ENCODE results near the gene PUM1. TPM values are rescaled to one million over a fixed set of nuclear protein-coding genes. Genes with fewer than 3 reads are reported as not detected.

Gene PUM1
- total and polyA plus RNA-seq, 2 of the 8 experiments (the other 6 are each of a cell fraction or from before 2014, with no cell fraction given), result 122 to 177 TPM

GRCh38 chr1:30975217-30975616 lies 90.3 kb downstream of the PUM1 start:
- peaks cover 2% of the 10 kb centered on the region; the same call in 1 of the 2 replicates for H3K79me1 ChIP-seq (ENCODE audit: low read depth, low read length)
- peaks cover 2 to 61% (median 24%) of the 10 kb centered on the region in 4 experiments; a peak in 7 of 8 replicates for H3K36me3 ChIP-seq (ENCODE audit: control insufficient read depth in 2 of 4, insufficient read depth in 4 of 4, low read length in 3 of 4)
- no peak overlapping the region for H3K9ac ChIP-seq (replicated peaks in 1 of 4; ENCODE audit: extremely low read depth in 1 of 4, low read depth in 3 of 4, low read length in 3 of 4)
- no peak for TF ChIP-seq SP1 (IDR thresholded peaks at IDR 0.05; ENCODE audit: low read depth, low read length)
- no peak for TF ChIP-seq CTCF (IDR thresholded peaks at IDR 0.05; ENCODE audit: control extremely low read depth in 1 of 3, insufficient read depth in 1 of 3, low read depth in 1 of 3, low read length in 3 of 3)
- TF ChIP-seq SIRT6 (IDR thresholded peaks at IDR 0.05; ENCODE audit: low read length), result no peak
- no peak for TF ChIP-seq CTBP2 (IDR thresholded peaks at IDR 0.05; ENCODE audit: borderline replicate concordance, insufficient read depth, insufficient read length, low read length)
- no peak for TF ChIP-seq TAF7 (optimal IDR thresholded peaks at IDR 0.05; ENCODE audit: borderline replicate concordance, low read depth, low read length)
- no peak overlapping the region for H3K23ac ChIP-seq (ENCODE audit: insufficient read length)
- no peak overlapping the region for H3K14ac ChIP-seq (ENCODE audit: insufficient read length)
- FAIRE-seq, result no peak
- no peak overlapping the region for H3K4me3 ChIP-seq (ENCODE audit: extremely low read depth in 1 of 4, insufficient read depth in 2 of 4, low read depth in 3 of 4, low read length in 4 of 4)
- no peak for DNase-seq (ENCODE audit: low read depth in 1 of 2, low spot score in 2 of 2)
- POLR2A ChIA-PET (ENCODE audit: partially characterized antibody), result interaction anchor here (1.1 kb wide), 1 partner anchor 90 kb away, joined by 3 read pairs; the partner anchor contains the start of gene PUM1
- H3K18ac ChIP-seq (ENCODE audit: extremely low read depth, low read length), result no peak overlapping the region
- H4K91ac ChIP-seq (replicated peaks; ENCODE audit: insufficient read length, low read length), result no peak overlapping the region
- no peak overlapping the region for H3K4me2 ChIP-seq (ENCODE audit: insufficient read depth in 1 of 2, low read depth in 2 of 2, low read length in 2 of 2)
- no peak overlapping the region for H4K8ac ChIP-seq (ENCODE audit: extremely low read depth, insufficient read depth, low read length)
- H3K56ac ChIP-seq (replicated peaks; ENCODE audit: insufficient read length, low read depth, low read length), result no peak overlapping the region
- no peak overlapping the region for H4K5ac ChIP-seq (ENCODE audit: insufficient read length, low read depth, low read length)
- no peaks in the 10 kb centered on the region for H3K4me1 ChIP-seq (replicated peaks in 1 of 4; ENCODE audit: control insufficient read depth in 3 of 4, insufficient read depth in 4 of 4, low read length in 3 of 4)
- no peak overlapping the region for H3K4ac ChIP-seq (replicated peaks; ENCODE audit: insufficient read length, low read depth, low read length)
- no peaks in the 10 kb centered on the region for H3K9me3 ChIP-seq (ENCODE audit: insufficient read depth in 2 of 2, low read depth in 1 of 2, low read length in 1 of 2)
- H3K79me2 ChIP-seq (ENCODE audit: control insufficient read depth in 1 of 2, insufficient read depth in 2 of 2, low read length in 2 of 2), result peaks cover 0 to 69% of the 10 kb centered on the region in 2 experiments; a peak in 2 of 4 replicates
- H2AK5ac ChIP-seq (ENCODE audit: low read depth, low read length), result no peak overlapping the region
- H2BK12ac ChIP-seq (ENCODE audit: low read depth, low read length), result no peak overlapping the region
- 94% methylated on average over 3 of the region's 3 CpGs; no CpG with 5 or more reads in 1 of the 2 experiments for whole genome bisulfite sequencing, 2 experiments (ENCODE audit: extremely low coverage in 1 of 2, insufficient coverage in 1 of 2, insufficient read length in 1 of 2, insufficient replicate concordance in 2 of 2, low coverage in 1 of 2, low lambda C conversion rate in 2 of 2, missing lambda C conversion rate in 1 of 2)
- CTCF ChIA-PET (ENCODE audit: partially characterized antibody), result interaction anchor here (0.6 to 1.5 kb wide), 3 partner anchors 164 to 1897 kb away, joined by 3 read pairs; no protein-coding TSS in a partner anchor
- H2BK5ac ChIP-seq (ENCODE audit: low read depth, low read length), result no peak overlapping the region
- H3K27me3 ChIP-seq (replicated peaks in 1 of 4; ENCODE audit: control insufficient read depth in 3 of 4, extremely low read depth in 1 of 4, insufficient read depth in 3 of 4, low read length in 3 of 4), result no peaks in the 10 kb centered on the region
- H2BK120ac ChIP-seq (replicated peaks; ENCODE audit: low read depth, low read length), result no peak overlapping the region
- H3K27ac ChIP-seq (ENCODE audit: low read depth, low read length), result no peak overlapping the region
- no peaks in the 10 kb centered on the region for H3K23me2 ChIP-seq (ENCODE audit: low read depth, low read length)
- no peak overlapping the region for H2BK20ac ChIP-seq (ENCODE audit: low read length)
- peaks cover 2 to 4% of the 10 kb centered on the region in 2 experiments for H4K20me1 ChIP-seq (replicated peaks in 1 of 2; ENCODE audit: control insufficient read depth in 1 of 2, insufficient read depth in 2 of 2, low read length in 2 of 2)
- H2BK15ac ChIP-seq (ENCODE audit: low read length), result no peak overlapping the region
- H2AFZ ChIP-seq (ENCODE audit: low read length), result no peak overlapping the region

All from H1 (cell line).